Superior temporal gyrus (tissue), 1 donor: ENCODE data around the gene PPP2R3B.
"Not testable (repeated sequence)": the region's sequence is repeated elsewhere in the genome, so short reads cannot be mapped to it uniquely, and the experiment has no call there.

Source experiments
- DNase-seq: peaks from one replicate; pipeline ENCODE4 v3.0.0-alpha.2; 2016; ENCODE audit errors: extremely low spot score

PPP2R3B gene, protein sequence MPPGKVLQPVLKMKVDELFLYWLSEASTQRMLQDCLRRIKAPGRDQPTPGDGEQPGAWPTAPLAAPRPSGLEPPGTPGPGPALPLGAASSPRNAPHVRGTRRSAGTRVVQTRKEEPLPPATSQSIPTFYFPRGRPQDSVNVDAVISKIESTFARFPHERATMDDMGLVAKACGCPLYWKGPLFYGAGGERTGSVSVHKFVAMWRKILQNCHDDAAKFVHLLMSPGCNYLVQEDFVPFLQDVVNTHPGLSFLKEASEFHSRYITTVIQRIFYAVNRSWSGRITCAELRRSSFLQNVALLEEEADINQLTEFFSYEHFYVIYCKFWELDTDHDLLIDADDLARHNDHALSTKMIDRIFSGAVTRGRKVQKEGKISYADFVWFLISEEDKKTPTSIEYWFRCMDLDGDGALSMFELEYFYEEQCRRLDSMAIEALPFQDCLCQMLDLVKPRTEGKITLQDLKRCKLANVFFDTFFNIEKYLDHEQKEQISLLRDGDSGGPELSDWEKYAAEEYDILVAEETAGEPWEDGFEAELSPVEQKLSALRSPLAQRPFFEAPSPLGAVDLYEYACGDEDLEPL

GRCh38 chrX:386768-387575 is at the start of gene PPP2R3B:
TSS of gene PPP2R3B (minus strand) at chrX:386907. CDS start at chrX:386691, 216 bp downstream.
- peak; percentile 98 for DNase-seq

DNA sequence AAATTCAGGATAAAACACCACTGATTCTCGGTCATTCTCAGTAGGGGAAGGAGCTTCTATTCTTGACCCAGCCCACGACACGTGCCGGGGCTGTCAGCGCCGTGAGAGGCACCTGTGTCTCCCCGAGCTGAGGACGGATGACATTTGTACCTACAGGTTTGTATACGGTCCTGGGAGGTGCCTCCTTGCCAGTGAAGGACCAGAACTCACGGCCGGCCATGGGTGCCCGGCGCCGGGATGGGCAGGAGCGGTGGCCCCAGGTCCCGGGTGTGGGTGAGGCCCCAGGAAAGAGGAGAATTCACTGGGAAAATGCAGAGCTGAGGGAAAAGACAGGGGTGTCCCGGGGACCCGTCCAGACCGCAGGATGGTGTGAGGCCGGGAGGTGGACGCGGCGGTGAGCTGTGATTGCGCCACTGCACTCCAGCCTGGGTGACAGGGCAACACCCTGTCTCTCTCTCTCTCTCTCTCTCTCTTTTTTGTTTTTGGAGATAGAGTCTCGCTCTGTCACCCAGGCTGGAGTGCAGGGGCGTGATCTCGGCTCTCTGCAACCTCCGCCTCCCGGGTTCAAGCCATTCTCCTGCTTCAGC is 48.9 kb upstream of the PPP2R3B start:
- no peak for DNase-seq

GRCh38 chrX:434946-435345 is 48.2 kb upstream of the PPP2R3B start:
- no peak for DNase-seq

DNA sequence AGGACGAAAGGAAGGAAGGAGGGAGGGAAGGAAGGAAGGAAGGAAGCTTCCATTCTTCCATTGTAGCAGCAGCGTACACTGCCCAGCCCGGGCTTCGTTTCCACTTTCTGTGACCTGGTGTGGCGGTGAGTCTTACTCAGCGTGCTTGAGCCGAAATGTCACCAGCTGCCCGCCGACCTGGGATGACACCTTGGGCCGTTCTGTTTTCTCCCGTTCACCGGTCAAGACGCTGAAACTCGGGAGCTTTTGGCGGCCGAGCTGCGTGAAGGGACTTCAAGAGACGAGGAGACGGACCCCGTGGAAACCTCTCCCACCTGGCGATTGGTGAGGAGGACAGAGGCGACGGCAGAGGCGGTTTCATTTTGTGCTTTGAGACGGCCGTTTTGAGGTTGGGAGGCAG is 47.1 kb upstream of the PPP2R3B start:
- no peak for DNase-seq

DNA sequence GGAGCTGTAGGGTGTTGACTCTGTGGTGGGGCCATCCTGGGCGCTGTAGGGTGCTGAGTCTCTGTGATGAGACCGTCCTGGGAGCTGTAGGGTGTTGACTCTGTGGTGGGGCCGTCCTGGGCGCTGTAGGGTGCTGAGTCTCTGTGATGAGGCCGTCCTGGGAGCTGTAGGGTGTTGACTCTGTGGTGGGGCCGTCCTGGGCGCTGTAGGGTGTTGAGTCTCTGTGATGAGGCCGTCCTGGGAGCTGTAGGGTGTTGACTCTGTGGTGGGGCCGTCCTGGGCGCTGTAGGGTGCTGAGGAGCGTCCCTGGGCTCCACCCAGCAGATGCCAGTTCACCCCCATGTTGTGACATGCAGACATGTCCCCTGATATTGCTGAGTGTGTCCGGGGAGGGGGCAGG is 46.0 kb upstream of the PPP2R3B start:
- not testable (repeated sequence) for DNase-seq

DNA sequence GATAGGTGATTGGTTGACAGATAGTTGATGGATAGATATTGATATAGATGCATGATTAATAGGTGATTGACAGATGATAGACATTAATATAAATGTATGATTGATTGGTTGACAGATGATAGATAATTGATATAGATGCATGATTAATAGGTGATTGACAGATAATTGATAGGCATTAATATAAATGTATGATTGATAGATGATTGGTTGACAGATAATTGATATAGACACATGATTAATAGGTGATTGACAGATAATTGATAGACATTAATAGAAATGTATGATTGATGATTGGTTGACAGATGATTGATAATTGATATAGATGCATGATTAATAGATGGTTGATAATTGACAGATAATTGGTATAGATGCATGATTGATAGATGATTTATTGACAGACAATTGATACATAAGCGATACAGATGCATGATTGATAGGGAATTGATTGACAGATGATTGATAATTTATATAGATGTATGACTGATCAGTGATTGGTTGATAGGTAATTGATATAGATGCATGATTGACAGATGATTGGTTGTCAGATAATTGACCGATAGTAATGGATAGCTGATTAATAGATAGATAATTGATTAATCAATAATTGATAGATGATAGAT is 44.9 kb upstream of the PPP2R3B start:
- DNase-seq: no peak

GRCh38 chrX:431056-431455 is 44.3 kb upstream of the PPP2R3B start:
- DNase-seq: no peak

GRCh38 chrX:429266-429825 is 42.6 kb upstream of the PPP2R3B start:
- DNase-seq: no peak

DNA sequence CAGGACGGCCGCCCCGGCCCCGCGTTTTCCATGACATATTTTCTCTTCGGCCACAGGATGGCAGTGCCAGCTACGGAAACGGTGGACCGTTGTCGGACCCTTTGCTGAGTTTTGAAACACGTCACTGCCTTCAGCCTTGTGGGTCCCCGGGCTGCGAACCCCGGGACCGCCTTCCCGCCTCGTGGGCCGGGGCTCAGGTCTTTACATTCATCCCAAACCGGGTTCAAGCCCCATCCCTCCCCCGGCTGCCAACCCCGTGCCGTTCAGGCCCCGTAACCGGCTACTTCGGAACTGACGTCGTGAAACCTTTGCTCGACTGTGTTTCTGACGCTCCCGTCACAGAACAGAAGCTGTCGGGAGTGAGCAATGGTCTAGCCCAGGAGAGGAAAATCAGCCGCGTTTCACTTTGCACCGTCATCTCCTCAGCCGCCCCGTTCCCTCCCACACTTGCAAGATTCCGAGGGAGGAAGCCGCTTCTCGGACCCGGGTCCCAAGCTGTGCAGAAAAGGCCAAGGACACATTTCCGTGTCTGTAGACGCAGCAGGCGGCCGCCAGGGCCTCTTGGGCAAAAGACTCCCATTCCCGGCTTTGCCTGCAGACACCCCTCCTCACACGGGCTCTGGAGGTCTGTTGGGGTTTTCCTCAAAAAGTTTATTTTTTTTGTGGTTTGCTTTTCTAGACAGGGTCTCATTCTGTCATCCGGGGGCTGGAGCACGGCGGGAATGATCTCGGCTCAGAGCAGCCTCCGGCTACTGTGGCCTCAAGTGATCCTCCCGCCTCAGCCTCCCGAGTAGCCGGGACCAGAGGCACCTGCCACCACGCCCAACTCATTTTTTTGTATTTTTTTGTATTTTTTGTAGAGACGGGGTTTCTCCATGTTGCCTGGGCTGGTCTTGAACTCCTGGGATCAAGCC is 41.4 kb upstream of the PPP2R3B start:
- DNase-seq: no peak

GRCh38 chrX:426881-427280 is 40.2 kb upstream of the PPP2R3B start:
- no peak for DNase-seq

DNA sequence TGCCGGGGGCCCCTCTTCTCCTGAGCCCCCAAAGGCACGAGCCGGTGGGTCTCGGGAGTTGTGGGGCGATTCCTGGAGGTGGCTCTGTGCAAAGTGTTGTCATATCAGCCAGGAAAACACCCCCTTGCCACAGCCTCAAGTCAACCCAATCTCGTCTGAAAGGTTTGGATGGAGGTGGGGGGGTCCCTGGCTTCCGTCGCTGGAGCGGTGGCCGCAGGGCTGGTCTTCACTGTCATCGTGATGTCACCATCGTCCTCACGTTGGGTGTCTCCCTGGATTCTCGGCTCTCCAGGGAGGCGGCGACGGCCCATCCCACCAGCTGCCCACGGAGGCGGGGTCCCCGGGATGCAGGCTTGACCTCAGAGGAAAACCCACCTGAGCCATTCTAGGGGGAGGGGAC is 38.3 kb upstream of the PPP2R3B start:
- DNase-seq: no peak

GRCh38 chrX:421646-422391 is 35.1 kb upstream of the PPP2R3B start:
- no peak for DNase-seq

GRCh38 chrX:420496-421223 is 34.0 kb upstream of the PPP2R3B start:
- DNase-seq: no peak

GRCh38 chrX:418927-419729 is 32.4 kb upstream of the PPP2R3B start:
- no peak for DNase-seq

GRCh38 chrX:415498-415897 is 28.8 kb upstream of the PPP2R3B start:
- not testable (repeated sequence) for DNase-seq

DNA sequence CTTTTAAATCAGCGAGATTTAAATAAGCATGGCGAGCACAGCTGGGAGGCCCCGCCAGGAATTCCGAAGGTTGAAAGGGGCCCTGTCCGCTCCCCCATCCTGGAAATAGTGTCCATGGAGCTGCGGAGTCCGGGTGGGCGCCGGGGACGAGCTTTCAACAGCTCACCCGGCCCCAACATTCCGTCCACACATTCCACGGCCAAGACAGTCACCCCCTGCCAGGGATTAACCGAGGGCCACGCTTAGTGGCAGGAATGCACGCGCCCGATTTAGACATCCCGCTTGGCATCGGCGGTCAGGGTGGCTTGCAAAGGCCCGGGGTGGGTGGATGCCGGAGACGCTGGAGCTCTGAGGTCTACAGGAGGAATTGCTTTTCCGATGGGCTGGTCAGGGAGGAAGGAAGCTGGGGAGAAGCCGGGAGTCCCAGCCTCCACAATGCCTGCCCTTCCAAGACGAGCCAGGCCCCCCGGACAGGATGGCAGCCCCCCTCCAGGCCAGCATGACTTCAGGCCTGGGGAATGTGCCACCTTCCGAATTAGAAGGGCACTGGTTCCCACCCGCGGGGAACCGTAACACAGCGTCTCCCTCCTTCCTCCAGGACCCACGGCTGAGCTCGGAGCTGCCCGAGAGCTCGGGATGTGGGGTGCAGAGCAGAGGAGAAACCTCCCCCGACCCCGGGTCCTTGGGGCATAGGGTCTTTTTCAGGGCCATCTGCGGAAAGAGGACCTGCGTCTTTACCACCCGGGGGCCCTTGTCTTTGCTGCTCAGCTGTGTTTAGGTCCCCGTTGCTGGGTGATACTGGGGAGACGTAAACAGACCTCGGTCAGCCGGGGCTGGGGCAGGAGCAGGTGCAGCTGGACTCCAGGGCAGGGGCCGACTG is 26.9 kb upstream of the PPP2R3B start:
- no peak for DNase-seq

DNA sequence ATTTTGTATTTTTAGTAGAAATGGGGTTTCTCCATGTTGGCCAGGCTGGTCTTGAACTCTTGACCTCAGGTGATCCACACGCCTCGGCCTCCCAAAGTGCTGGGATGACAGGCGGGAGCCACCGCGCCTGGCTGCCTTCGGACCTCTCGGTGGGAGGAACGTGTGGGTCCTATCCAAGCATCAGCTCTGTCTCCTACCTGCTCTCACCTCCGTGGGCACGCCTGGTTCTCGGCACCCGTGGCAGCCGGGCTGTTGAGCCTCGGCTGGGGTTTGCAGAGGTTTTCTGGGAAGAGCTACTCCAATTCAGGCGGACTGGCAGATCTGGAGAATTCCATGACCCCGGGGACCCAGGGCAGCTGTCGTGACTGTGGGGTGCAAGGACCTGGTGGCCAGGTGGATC is 23.6 kb upstream of the PPP2R3B start:
- no peak for DNase-seq
